Ascending aorta (tissue), 2 donors: Measurements from ENCODE around the gene HMGCLL1. TPM values are rescaled to one million over a fixed set of nuclear protein-coding genes. Genes with fewer than 3 reads are reported as not detected.

Experiments used
- DNase-seq, 2 donors: peaks; one replicate each; pipeline ENCODE4 v3.0.0-alpha.2; 2019; ENCODE audit warnings: low spot score in 2 of 2
- H3K27ac ChIP-seq, 2 donors: fragments of 200-600 bp; sonication (generic); one replicate each; pipeline ENCODE4 v1.5.1; 2016 to 2017; ENCODE audit warnings: mild to moderate bottlenecking in 1 of 2
- H3K27me3 ChIP-seq: fragments of 200-600 bp; sonication (generic); one replicate; pipeline ENCODE4 v1.5.1; 2017
- H3K36me3 ChIP-seq, 2 donors: fragments of 200-600 bp; sonication (generic); one replicate each; pipeline ENCODE4 v1.5.1; 2016
- H3K4me1 ChIP-seq, 2 donors: fragments of 200-600 bp; sonication (generic); one replicate each; pipeline ENCODE4 v1.5.1; 2016 to 2017; ENCODE audit warnings: mild to moderate bottlenecking in 1 of 2
- H3K4me3 ChIP-seq, 2 donors: fragments of 200-600 bp; sonication (generic); one replicate each; pipeline ENCODE4 v1.5.1; 2016 to 2017; ENCODE audit warnings: mild to moderate bottlenecking in 1 of 2
- H3K9me3 ChIP-seq, 2 donors: fragments of 200-600 bp; sonication (generic); one replicate each; pipeline ENCODE4 v1.5.1; 2016
- intact Hi-C: fragments of 100-400 bp; cut with DNase I; formaldehyde crosslinking; loops from one replicate; pipeline ENCODE4 v1.15.1; 2023
- total RNA-seq: library from RNA; depleted of rRNA; stranded (reverse); fragments of >200 nt; gene quantifications from one replicate; pipeline ENCODE4 v1.1.0, GENCODE V29; 2016
- TF ChIP-seq, protein P1 (sequence below), 3 experiments: fragments of 200-600 bp in 2 of 3; fragments of 450-650 bp in 1 of 3; sonication (generic) in 2 of 3; IDR thresholded peaks; one replicate each; pipeline ENCODE4 v1.5.1; 2016 to 2019; ENCODE audit warnings: antibody characterized with exemption in 3 of 3, mild to moderate bottlenecking in 1 of 3, moderate library complexity in 1 of 3

The HMGCLL1 gene
- total RNA-seq, 1 donor from 2014 or later: 0.21 TPM

DNA sequence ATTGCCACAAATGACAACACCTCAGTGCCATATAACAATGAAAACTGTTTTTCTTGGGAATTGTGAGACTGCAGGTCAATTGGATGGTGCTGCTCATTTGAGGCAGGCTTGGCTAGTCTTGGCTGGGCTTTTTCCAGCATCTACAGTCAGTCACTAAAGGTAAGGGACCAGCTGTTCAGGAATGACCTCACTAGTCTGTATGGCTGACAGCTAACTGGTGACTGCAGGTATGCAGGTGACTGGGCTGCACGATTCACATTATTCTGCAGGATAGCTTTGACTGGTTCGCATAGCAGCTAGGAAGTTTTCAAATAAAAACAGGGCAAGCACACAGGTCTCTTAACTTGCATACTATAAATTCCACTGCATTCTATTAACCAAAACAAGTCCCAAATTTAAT, 22.1 kb upstream of the HMGCLL1 start:
- Histone ChIP-seq H3K27ac (no peak overlapping the region), H3K4me3 (no peak overlapping the region), H3K27me3 (no peaks in the 10 kb centered on the region), H3K4me1 (no peaks in the 10 kb centered on the region), H3K36me3 (no peaks in the 10 kb centered on the region), H3K9me3 (no peaks in the 10 kb centered on the region)
- TF ChIP-seq, protein P1, sequence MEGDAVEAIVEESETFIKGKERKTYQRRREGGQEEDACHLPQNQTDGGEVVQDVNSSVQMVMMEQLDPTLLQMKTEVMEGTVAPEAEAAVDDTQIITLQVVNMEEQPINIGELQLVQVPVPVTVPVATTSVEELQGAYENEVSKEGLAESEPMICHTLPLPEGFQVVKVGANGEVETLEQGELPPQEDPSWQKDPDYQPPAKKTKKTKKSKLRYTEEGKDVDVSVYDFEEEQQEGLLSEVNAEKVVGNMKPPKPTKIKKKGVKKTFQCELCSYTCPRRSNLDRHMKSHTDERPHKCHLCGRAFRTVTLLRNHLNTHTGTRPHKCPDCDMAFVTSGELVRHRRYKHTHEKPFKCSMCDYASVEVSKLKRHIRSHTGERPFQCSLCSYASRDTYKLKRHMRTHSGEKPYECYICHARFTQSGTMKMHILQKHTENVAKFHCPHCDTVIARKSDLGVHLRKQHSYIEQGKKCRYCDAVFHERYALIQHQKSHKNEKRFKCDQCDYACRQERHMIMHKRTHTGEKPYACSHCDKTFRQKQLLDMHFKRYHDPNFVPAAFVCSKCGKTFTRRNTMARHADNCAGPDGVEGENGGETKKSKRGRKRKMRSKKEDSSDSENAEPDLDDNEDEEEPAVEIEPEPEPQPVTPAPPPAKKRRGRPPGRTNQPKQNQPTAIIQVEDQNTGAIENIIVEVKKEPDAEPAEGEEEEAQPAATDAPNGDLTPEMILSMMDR (IDR thresholded peaks at IDR 0.05): no peak
- DNase-seq: no peak
- intact Hi-C loops: no loop called here

DNA sequence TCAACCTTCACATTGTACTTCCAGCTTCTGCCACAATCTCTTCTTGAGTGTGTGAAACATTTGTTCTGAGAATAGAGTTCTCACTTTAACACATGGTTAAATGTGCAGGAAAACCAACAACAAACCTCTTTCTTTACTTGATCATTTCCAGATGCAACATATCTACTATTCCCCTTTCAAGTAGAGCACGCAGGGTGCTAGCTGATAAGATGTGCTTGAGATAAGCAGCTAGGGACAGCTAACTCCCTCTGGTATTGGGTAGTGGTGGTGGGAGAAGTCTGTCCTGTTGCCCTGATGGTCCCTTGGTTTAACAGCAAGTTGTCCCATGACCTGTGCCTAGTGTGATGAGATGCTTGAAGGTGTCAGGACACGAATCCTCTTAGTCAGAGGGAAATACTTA, 15.4 kb upstream of the HMGCLL1 start:
- Histone ChIP-seq H3K4me1 (no peaks in the 10 kb centered on the region), H3K27ac (no peak overlapping the region), H3K4me3 (no peak overlapping the region), H3K27me3 (no peaks in the 10 kb centered on the region), H3K9me3 (no peaks in the 10 kb centered on the region), H3K36me3 (no peaks in the 10 kb centered on the region)
- DNase-seq: no peak
- TF ChIP-seq, protein P1 (IDR thresholded peaks at IDR 0.05): no peak
- intact Hi-C loops: no loop called here

DNA sequence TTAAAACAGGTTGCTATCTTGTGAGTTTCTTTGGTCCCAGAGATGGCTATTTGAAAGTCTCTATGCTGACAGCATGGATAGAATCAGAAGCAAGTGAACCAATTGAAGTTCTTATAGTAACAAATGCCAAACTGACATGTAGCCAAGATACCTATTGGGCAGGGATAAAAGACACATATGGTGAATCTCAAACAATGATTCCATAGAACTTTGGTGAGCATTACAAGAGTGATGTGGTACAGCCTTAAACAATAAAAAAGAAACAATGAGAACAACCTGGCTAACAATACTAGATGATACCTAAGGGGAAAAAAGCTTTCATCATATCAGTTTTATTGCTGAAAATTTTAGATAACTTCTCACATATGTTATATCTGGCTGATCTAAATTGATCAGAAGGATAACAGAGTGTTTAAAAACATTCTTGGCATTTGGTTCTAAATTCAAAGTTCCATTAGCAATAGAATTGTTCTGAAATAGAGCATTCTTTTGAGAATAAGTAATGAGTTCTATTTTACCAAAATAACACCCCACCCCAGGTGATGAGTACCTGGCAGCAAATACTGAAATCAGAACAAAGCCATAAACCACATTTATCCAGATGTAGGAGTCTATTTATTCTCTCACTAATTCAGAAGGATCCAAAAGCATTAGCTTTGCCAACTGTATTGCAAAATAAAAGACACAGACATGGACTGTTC, 5.8 kb upstream of the HMGCLL1 start:
- H3K36me3 ChIP-seq: no peaks in the 10 kb centered on the region
- DNase-seq: no peak
- no peak overlapping the region for H3K27ac ChIP-seq
- H3K4me3 ChIP-seq: no peak overlapping the region
- no peaks in the 10 kb centered on the region for H3K27me3 ChIP-seq
- TF ChIP-seq, protein P1 (IDR thresholded peaks at IDR 0.05): no peak
- no peaks in the 10 kb centered on the region for H3K9me3 ChIP-seq
- intact Hi-C loops: no loop called here
- H3K4me1 ChIP-seq: no peaks in the 10 kb centered on the region

DNA sequence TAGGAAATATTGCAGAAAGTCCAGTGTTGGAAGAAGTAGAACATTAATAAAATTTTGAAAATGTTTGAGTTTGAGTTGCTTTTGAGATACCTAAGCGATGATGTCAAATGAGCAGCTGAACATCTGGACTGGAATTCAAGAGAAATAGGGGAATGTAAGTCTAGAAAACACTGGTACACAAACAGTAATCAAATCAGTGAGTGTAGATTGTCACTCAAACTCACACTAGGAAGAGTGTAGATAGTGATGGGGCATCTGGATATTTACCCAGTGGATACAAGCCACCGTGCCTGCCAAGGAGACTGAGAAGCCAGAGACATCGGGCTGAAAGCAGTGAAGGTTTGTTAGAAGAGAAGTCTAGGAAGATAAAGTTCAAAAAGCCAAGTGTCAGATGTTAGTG, 2.2 kb downstream of the HMGCLL1 start:
- Histone ChIP-seq H3K27ac (no peak overlapping the region), H3K9me3 (peaks cover 7 to 9% of the 10 kb centered on the region in 2 donors), H3K36me3 (no peaks in the 10 kb centered on the region), H3K4me3 (no peak overlapping the region), H3K4me1 (no peaks in the 10 kb centered on the region), H3K27me3 (no peaks in the 10 kb centered on the region)
- no peak for DNase-seq
- intact Hi-C loops: no loop called here
- TF ChIP-seq, protein P1 (IDR thresholded peaks at IDR 0.05): no peak

DNA sequence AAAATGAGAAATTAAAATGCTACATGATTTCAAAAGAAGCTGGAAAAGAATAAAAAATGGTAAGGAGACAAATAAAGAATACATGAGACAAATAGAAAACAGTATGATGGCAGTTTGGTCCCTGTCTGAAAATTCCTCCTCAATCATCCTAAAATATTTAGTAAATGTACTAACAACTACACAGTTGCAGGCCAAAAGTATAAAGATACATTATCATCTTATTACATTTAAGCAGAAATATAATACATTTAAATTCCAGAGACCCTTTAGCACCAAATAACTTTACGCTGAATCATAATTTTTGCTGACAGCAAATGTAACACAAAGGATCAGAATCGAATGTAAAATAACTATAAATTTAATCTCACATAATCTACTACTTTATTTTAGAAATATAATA, 4.4 kb downstream of the HMGCLL1 start:
- intact Hi-C loops: no loop called here

More for the DNA sequence above, 4.4 kb downstream of the HMGCLL1 start:
- H3K9me3 ChIP-seq: peaks cover 7 to 9% of the 10 kb centered on the region in 2 donors
- H3K27ac ChIP-seq: no peak overlapping the region
- H3K27me3 ChIP-seq: no peaks in the 10 kb centered on the region
- DNase-seq: no peak
- TF ChIP-seq, protein P1 (IDR thresholded peaks at IDR 0.05): no peak
- no peak overlapping the region for H3K4me3 ChIP-seq
- H3K4me1 ChIP-seq: no peaks in the 10 kb centered on the region
- no peaks in the 10 kb centered on the region for H3K36me3 ChIP-seq
